Panc1 (cell line): ENCODE data around the gene SMAD1.

Experiments used
- CTCF ChIP-seq: fragments of 450-650 bp; IDR thresholded peaks from 2 replicates; pipeline ENCODE4 v1.5.1; 2017; ENCODE audit warnings: mild to moderate bottlenecking
- POLR2AphosphoS5 ChIP-seq: IDR thresholded peaks from 2 replicates; pipeline ENCODE4 v1.6.1; 2012; ENCODE audit warnings: mild to moderate bottlenecking, low read depth, low read length, moderate library complexity
- REST ChIP-seq, 2 experiments: IDR thresholded peaks; 2 replicates each; pipeline ENCODE4 v1.6.1; 2011 to 2012; ENCODE audit warnings: low read depth in 2 of 2, control low read depth in 1 of 2, low read length in 1 of 2, mild to moderate bottlenecking in 1 of 2, moderate library complexity in 1 of 2; ENCODE audit not compliant: insufficient read depth in 1 of 2
- SIN3A ChIP-seq: IDR thresholded peaks from 2 replicates; pipeline ENCODE4 v1.6.1; 2012; ENCODE audit warnings: low read depth, mild to moderate bottlenecking, low read length, moderate library complexity, borderline replicate concordance; ENCODE audit not compliant: insufficient read depth
- TCF7L2 ChIP-seq: IDR thresholded peaks from 2 replicates; pipeline ENCODE4 v1.6.1; 2011; ENCODE audit warnings: mild to moderate bottlenecking, low read depth, low read length, inconsistent platforms

- TF ChIP-seq REST (IDR thresholded peaks at IDR 0.05; ENCODE audit: insufficient read depth in 1 of 2, low read depth in 2 of 2, low read length in 1 of 2): no peak
- no peak for TF ChIP-seq CTCF
- no peak for TF ChIP-seq TCF7L2
- no peak for TF ChIP-seq POLR2AphosphoS5
- TF ChIP-seq SIN3A: no peak
Measured at GRCh38 chr4:145552181-145552822, 70.6 kb downstream of the SMAD1 start.
